Activated CD8-positive, alpha-beta T cell treated with anti-CD3 and anti-CD28 coated beads, Interleukin-2, amount 10 ng/mL, durations not matched to agents 7 days and 5 days (primary cell): ENCODE measurements around the gene PPP1R3G. TPM values are rescaled to one million over a fixed set of nuclear protein-coding genes. Genes with fewer than 3 reads are reported as not detected.

ENCODE experiments used
- total RNA-seq, 2 experiments: library from RNA; stranded (reverse); gene quantifications; one replicate each; pipeline ENCODE4 v1.2.3, GENCODE V29; 2021

The PPP1R3G gene
- total RNA-seq, 2 experiments from 2014 or later: 0.05 to 0.11 TPM

Other genes starting within 250 kb of the PPP1R3G start
- 1 to 10 TPM; 5.0 to 6.3 TPM for gene RPP40, start 81.3 kb upstream of the PPP1R3G start, total RNA-seq
- gene LYRM4, start 175.6 kb downstream of the PPP1R3G start, total RNA-seq: 10 to 100 TPM; 28.9 to 29.8 TPM
- gene FARS2, start 176.2 kb downstream of the PPP1R3G start, total RNA-seq: 10 to 100 TPM; 16.7 to 20.2 TPM